Measurements from ENCODE around the gene CIB2.
A peak's percentile ranks its signal among the peaks of the same experiment; 100 is the strongest.

Gene CIB2

GRCh38 chr15:78087951-78088772 lies 43.1 kb downstream of the CIB2 start:
- DNase-seq (ENCODE audit: low read depth in 1 of 2, low spot score in 1 of 2), result no peak

- DNase-seq (ENCODE audit: low read depth in 1 of 2, low spot score in 1 of 2), result no peak
Observed at GRCh38 chr15:78085928-78086327, 45.3 kb downstream of the CIB2 start.

- no peak for DNase-seq (ENCODE audit: low read depth in 1 of 2, low spot score in 1 of 2)
Observed at GRCh38 chr15:78084449-78084750, 46.8 kb downstream of the CIB2 start.

- no peak for DNase-seq (ENCODE audit: low read depth in 1 of 2, low spot score in 1 of 2)
Observed at GRCh38 chr15:78083687-78084448, 47.4 kb downstream of the CIB2 start.

GRCh38 chr15:78083186-78083585 lies 48.1 kb downstream of the CIB2 start:
- no peak for DNase-seq (ENCODE audit: low read depth in 1 of 2, low spot score in 1 of 2)

- DNase-seq (ENCODE audit: low read depth in 1 of 2, low spot score in 1 of 2), result no peak
Observed at GRCh38 chr15:78082743-78083110, 48.5 kb downstream of the CIB2 start.

- no peak for DNase-seq (ENCODE audit: low read depth in 1 of 2, low spot score in 1 of 2)
Observed at GRCh38 chr15:78082106-78082742, 49.0 kb downstream of the CIB2 start.

- no peak for DNase-seq (ENCODE audit: low read depth in 1 of 2, low spot score in 1 of 2)
Observed at GRCh38 chr15:78080088-78080460, 51.2 kb downstream of the CIB2 start.

- DNase-seq (ENCODE audit: low read depth in 1 of 2, low spot score in 1 of 2), result no peak
Observed at GRCh38 chr15:78079298-78080087, 51.8 kb downstream of the CIB2 start.

- DNase-seq (ENCODE audit: low read depth in 1 of 2, low spot score in 1 of 2), result no peak
Observed at GRCh38 chr15:78077871-78078210, 53.4 kb downstream of the CIB2 start.

GRCh38 chr15:78077053-78077870 lies 54.0 kb downstream of the CIB2 start, which contains the start of gene TBC1D2B:
TBC1D2B (minus strand) TSS chr15:78077711; CDS start chr15:78077652, 59 bp downstream.
- DNase-seq (ENCODE audit: low read depth in 1 of 2, low spot score in 1 of 2), result peak; percentile 46 to 69

- no peak for DNase-seq (ENCODE audit: low read depth in 1 of 2, low spot score in 1 of 2)
Observed at GRCh38 chr15:78076231-78077052, 54.8 kb downstream of the CIB2 start.

- DNase-seq (ENCODE audit: low read depth in 1 of 2, low spot score in 1 of 2), result no peak
Observed at GRCh38 chr15:78075490-78076230, 55.6 kb downstream of the CIB2 start.

- DNase-seq (ENCODE audit: low read depth in 1 of 2, low spot score in 1 of 2), result no peak
Observed at GRCh38 chr15:78073046-78073787, 58.0 kb downstream of the CIB2 start.

GRCh38 chr15:78072080-78072892 lies 59.0 kb downstream of the CIB2 start:
- DNase-seq (ENCODE audit: low read depth in 1 of 2, low spot score in 1 of 2), result no peak

GRCh38 chr15:78071383-78071782 lies 59.9 kb downstream of the CIB2 start:
- DNase-seq (ENCODE audit: low read depth in 1 of 2, low spot score in 1 of 2), result no peak

GRCh38 chr15:78070049-78070700 lies 61.1 kb downstream of the CIB2 start:
- DNase-seq (ENCODE audit: low read depth in 1 of 2, low spot score in 1 of 2), result no peak

All from stimulated activated CD4-positive, alpha-beta T cell treated with anti-CD3 and anti-CD28 coated beads, Interleukin-15, amount 100 ng/mL, for 1 hour (primary cell).